Tibial nerve (tissue), 3 donors: ENCODE results near the gene GRM4.

Source experiments
- CTCF ChIP-seq, 5 experiments: fragments of 200-600 bp in 3 of 5; fragments of 450-650 bp in 2 of 5; sonication (generic) in 3 of 5; IDR thresholded peaks; one replicate each; pipeline ENCODE4 v1.5.1; 2016 to 2019; ENCODE audit warnings: antibody characterized with exemption in 5 of 5, mild to moderate bottlenecking in 3 of 5, moderate library complexity in 2 of 5
- POLR2A ChIP-seq, 2 donors: fragments of 450-650 bp; IDR thresholded peaks; one replicate each; pipeline ENCODE4 v1.6.1; 2017; ENCODE audit warnings: antibody characterized with exemption in 2 of 2, mild to moderate bottlenecking in 2 of 2, moderate library complexity in 2 of 2

- TF ChIP-seq CTCF (IDR thresholded peaks at IDR 0.05) (no peak), POLR2A (IDR thresholded peaks at IDR 0.05) (no peak)
Measured at GRCh38 chr6:34018961-34019606, 126.8 kb downstream of the GRM4 start.
